OCI-LY7 (cell line): Measurements from ENCODE around the gene CCR5.

Experiments used
- EZH2phosphoT487 ChIP-seq: fragments of 200-600 bp; sonication (generic); IDR thresholded peaks from 2 replicates; pipeline ENCODE4 v1.6.1; 2018; ENCODE audit warnings: low read depth, borderline replicate concordance, mild to moderate bottlenecking, mixed run types, antibody characterized with exemption, low read length, moderate library complexity, mixed read lengths
- TF ChIP-seq, protein P1 (sequence below): fragments of 200-600 bp; sonication (generic); conservative IDR thresholded peaks from 2 replicates; pipeline ENCODE4 v1.5.1; 2014; ENCODE audit warnings: mild to moderate bottlenecking, antibody characterized with exemption, low read length, moderate library complexity, mixed read lengths

DNA sequence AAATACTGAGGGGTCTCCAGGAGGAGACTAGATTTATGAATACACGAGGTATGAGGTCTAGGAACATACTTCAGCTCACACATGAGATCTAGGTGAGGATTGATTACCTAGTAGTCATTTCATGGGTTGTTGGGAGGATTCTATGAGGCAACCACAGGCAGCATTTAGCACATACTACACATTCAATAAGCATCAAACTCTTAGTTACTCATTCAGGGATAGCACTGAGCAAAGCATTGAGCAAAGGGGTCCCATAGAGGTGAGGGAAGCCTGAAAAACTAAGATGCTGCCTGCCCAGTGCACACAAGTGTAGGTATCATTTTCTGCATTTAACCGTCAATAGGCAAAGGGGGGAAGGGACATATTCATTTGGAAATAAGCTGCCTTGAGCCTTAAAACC lies 4.5 kb downstream of the CCR5 start:
- TF ChIP-seq, protein P1, sequence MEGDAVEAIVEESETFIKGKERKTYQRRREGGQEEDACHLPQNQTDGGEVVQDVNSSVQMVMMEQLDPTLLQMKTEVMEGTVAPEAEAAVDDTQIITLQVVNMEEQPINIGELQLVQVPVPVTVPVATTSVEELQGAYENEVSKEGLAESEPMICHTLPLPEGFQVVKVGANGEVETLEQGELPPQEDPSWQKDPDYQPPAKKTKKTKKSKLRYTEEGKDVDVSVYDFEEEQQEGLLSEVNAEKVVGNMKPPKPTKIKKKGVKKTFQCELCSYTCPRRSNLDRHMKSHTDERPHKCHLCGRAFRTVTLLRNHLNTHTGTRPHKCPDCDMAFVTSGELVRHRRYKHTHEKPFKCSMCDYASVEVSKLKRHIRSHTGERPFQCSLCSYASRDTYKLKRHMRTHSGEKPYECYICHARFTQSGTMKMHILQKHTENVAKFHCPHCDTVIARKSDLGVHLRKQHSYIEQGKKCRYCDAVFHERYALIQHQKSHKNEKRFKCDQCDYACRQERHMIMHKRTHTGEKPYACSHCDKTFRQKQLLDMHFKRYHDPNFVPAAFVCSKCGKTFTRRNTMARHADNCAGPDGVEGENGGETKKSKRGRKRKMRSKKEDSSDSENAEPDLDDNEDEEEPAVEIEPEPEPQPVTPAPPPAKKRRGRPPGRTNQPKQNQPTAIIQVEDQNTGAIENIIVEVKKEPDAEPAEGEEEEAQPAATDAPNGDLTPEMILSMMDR = no peak
- TF ChIP-seq EZH2phosphoT487 = no peak
